NT2/D1 (cell line): ENCODE results near the gene PDE4B.

ENCODE experiments used
- DNase-seq: peaks from one replicate; pipeline ENCODE4 v3.0.0-alpha.2; 2011; ENCODE audit warnings: low read depth, low spot score
- H3K27me3 ChIP-seq: 2 replicates; pipeline ENCODE4 v1.6.0; 2011; ENCODE audit warnings: mild to moderate bottlenecking; ENCODE audit not compliant: insufficient read length, insufficient read depth
- H3K36me3 ChIP-seq: 2 replicates; pipeline ENCODE4 v1.6.1; 2011; ENCODE audit warnings: mild to moderate bottlenecking, low read length, mixed read lengths; ENCODE audit not compliant: insufficient read depth, insufficient read length
- H3K4me1 ChIP-seq: 2 replicates; pipeline ENCODE4 v1.5.1; 2011; ENCODE audit not compliant: insufficient read depth, insufficient read length
- H3K4me3 ChIP-seq: 2 replicates; pipeline ENCODE4 v1.5.1; 2011; ENCODE audit warnings: low read depth; ENCODE audit not compliant: insufficient read length
- H3K9ac ChIP-seq: 2 replicates; pipeline ENCODE4 v1.6.0; 2011; ENCODE audit warnings: low read depth; ENCODE audit not compliant: insufficient read length
- H3K9me3 ChIP-seq: 2 replicates; pipeline ENCODE4 v1.5.1; 2011; ENCODE audit warnings: mild to moderate bottlenecking, low read length; ENCODE audit not compliant: insufficient read depth
- SUZ12 ChIP-seq: IDR thresholded peaks from 2 replicates; pipeline ENCODE4 v1.6.1; 2011; ENCODE audit not compliant: insufficient read length, insufficient read depth; ENCODE audit errors: extremely low read depth
- YY1 ChIP-seq: IDR thresholded peaks from 2 replicates; pipeline ENCODE4 v1.6.1; 2011; ENCODE audit not compliant: insufficient read length, insufficient read depth
- ZNF274 ChIP-seq: IDR thresholded peaks from 2 replicates; pipeline ENCODE4 v1.6.1; 2011; ENCODE audit warnings: mild to moderate bottlenecking, low read depth, low read length

Gene PDE4B

DNA sequence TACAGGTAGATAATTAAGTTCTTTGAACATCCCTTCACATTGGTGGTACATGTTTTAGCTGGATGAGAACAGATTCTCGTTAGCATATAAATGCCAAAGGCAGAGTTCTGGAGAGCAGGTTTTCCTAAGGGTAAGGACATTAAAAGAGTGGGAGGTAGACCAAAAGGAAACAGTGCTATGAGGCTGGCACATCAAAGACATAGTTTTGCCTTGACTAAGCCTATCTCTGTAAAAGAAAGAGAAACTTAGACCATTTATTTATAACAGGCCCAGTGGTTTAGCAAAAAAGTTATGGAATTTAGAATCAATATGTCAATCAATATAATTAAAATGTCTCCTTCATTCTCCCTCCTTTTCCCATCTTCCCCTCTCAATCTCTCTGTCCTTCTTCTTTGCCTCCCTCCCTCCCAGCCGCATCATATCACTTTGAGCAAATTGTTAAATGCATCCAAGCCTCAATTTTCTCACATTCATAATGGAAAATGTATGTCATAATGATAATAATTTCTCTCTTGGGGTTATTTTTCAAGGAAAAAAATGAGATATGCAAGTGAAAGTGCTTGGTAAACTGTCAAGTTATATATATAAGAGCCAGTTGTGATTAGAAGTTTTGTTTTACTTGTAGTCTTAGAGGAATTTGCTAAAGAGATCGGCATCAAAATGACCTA lies 531.4 kb downstream of the PDE4B start:
- Histone ChIP-seq H3K9ac (no peak overlapping the region), H3K9me3 (no peaks in the 10 kb centered on the region), H3K4me1 (no peaks in the 10 kb centered on the region), H3K36me3 (no peaks in the 10 kb centered on the region), H3K27me3 (no peaks in the 10 kb centered on the region), H3K4me3 (no peak overlapping the region)
- no peak for DNase-seq
- TF ChIP-seq SUZ12: no peak
- TF ChIP-seq ZNF274: no peak

DNA sequence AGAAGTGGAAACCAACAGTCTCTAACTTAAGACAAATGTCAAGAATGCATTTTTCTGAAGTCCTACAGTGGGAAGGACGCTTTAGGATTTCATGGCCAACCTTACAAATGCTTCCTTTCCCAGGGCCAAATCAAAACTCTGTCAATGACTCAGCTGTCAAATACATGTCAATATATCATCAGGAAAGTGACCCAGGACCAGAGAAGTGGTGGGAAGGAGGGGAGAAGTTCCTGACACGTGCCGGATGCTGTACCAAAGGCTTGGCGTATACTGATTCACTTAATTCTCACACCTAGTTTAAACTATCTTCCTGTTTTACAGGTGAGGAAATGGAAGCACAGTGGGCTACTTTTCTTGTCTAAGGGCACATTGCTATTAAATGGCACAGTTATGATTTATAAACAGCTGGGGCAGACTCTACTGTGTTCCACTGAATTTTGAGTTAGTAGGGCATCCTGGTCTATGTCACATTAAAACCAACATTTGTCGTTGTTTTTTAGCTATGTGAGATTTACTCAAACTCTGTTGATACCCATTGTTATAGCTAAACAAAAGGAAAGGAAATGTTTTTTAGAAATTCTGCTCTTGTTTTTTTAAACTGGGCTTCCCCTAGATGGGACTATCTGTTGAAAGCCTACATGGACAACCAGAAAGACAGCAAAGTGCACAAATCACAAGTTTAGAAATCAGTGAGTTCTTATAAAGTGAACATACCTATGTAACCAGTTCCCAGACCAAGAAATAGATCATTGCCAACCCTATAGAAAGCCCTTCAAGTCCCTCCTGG lies 533.1 kb downstream of the PDE4B start:
- no peak overlapping the region for H3K9ac ChIP-seq
- no peaks in the 10 kb centered on the region for H3K36me3 ChIP-seq
- no peaks in the 10 kb centered on the region for H3K4me1 ChIP-seq
- H3K27me3 ChIP-seq: no peaks in the 10 kb centered on the region
- DNase-seq: no peak
- TF ChIP-seq YY1: no peak
- TF ChIP-seq ZNF274: no peak
- no peak for TF ChIP-seq SUZ12
- no peak overlapping the region for H3K4me3 ChIP-seq
- H3K9me3 ChIP-seq: no peaks in the 10 kb centered on the region

DNA sequence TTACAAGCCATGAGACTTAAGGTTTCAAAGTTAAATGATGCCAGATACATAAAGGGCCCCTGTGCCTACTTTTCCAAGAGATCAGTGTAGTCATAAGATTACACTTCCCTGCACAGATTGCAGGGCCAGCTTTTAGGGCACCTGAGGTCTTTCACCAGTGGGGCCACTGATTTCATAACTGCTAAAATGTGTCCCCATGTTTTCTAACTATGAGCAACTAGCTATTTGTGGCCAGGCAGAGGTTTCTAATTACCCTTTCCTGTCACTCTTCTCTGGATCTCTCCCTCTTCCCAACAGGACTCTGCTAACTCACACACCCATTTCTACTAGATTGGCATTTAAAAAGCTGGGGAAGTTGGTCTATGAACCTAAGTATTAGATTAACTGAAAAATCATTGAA lies 534.2 kb downstream of the PDE4B start:
- TF ChIP-seq YY1 (no peak), ZNF274 (no peak), SUZ12 (no peak)
- DNase-seq: no peak
- Histone ChIP-seq H3K4me1 (no peaks in the 10 kb centered on the region), H3K9ac (no peak overlapping the region), H3K9me3 (no peaks in the 10 kb centered on the region), H3K4me3 (no peak overlapping the region), H3K36me3 (no peaks in the 10 kb centered on the region), H3K27me3 (no peaks in the 10 kb centered on the region)

- no peaks in the 10 kb centered on the region for H3K9me3 ChIP-seq
- H3K36me3 ChIP-seq: no peaks in the 10 kb centered on the region
- no peaks in the 10 kb centered on the region for H3K27me3 ChIP-seq
- DNase-seq: no peak
- H3K4me1 ChIP-seq: no peaks in the 10 kb centered on the region
- TF ChIP-seq ZNF274 (no peak), YY1 (no peak), SUZ12 (no peak)
- H3K4me3 ChIP-seq: no peak overlapping the region
- no peak overlapping the region for H3K9ac ChIP-seq
Observed at GRCh38 chr1:66327588-66327987, 534.9 kb downstream of the PDE4B start.

- no peak for TF ChIP-seq ZNF274
- TF ChIP-seq SUZ12: no peak
- TF ChIP-seq YY1: no peak
- no peak for DNase-seq
Observed at GRCh38 chr1:66328896-66329295, 536.2 kb downstream of the PDE4B start.

GRCh38 chr1:66330722-66331141 lies 538.0 kb downstream of the PDE4B start:
- Histone ChIP-seq H3K27me3 (no peaks in the 10 kb centered on the region), H3K4me3 (no peak overlapping the region), H3K4me1 (no peaks in the 10 kb centered on the region), H3K36me3 (no peaks in the 10 kb centered on the region), H3K9ac (no peak overlapping the region), H3K9me3 (no peaks in the 10 kb centered on the region)
- TF ChIP-seq ZNF274 (no peak), YY1 (no peak), SUZ12 (no peak)
- DNase-seq: no peak

More at GRCh38 chr1:66328896-66329295, 536.2 kb downstream of the PDE4B start:
- H3K4me1 ChIP-seq: no peaks in the 10 kb centered on the region
- no peak overlapping the region for H3K9ac ChIP-seq
- H3K27me3 ChIP-seq: no peaks in the 10 kb centered on the region
- no peaks in the 10 kb centered on the region for H3K36me3 ChIP-seq
- no peak overlapping the region for H3K4me3 ChIP-seq
- H3K9me3 ChIP-seq: no peaks in the 10 kb centered on the region
